HepG2 (cell line): ENCODE measurements around the gene PLXNA1. TPM values are rescaled to one million over a fixed set of nuclear protein-coding genes. Genes with fewer than 3 reads are reported as not detected.

ENCODE experiments used
- ATAC-seq: fragments of 200-7000 bp; cut with Tn5 transposase; 3 replicates; pipeline ENCODE4 v1.9.1; 2020; ENCODE audit warnings: mild to moderate bottlenecking, moderate library complexity
- BruUV-seq: library from RNA; stranded (reverse); fragments of 400-500 nt; replicated peaks from 2 replicates; lab custom pipeline; 2021; lab: Mats Ljungman, UMichigan
- CTCF ChIA-PET: fragments of 300-600 bp; formaldehyde crosslinking; extraction: SDS; loops from one replicate; lab custom pipeline; 2021; ENCODE audit warnings: low total read pairs, inconsistent platforms, low intra/inter-chr PET ratio; lab: Yijun Ruan, JAX
- POLR2A ChIA-PET: fragments of 350-600 bp; sonication (Branson Sonifier 250); formaldehyde crosslinking; loops from one replicate; lab custom pipeline; 2020; ENCODE audit warnings: antibody characterized with exemption, inconsistent platforms; lab: Yijun Ruan, JAX
- DNase-seq: peaks from one replicate; pipeline ENCODE4 v3.0.0-alpha.2; 2015; ENCODE audit warnings: low spot score
- FAIRE-seq: peaks from 3 replicates; lab custom pipeline; 2011; peaks lifted over from hg19 to GRCh38; lab: Jason Lieb, UNC
- H2AFZ ChIP-seq: one replicate; pipeline ENCODE4 v1.6.1; 2011; ENCODE audit warnings: low read length, inconsistent platforms
- H3K27ac ChIP-seq: fragments of 300-600 bp; 3 replicates; pipeline ENCODE4 v1.8.0; 2011; ENCODE audit warnings: mixed run types, mild to moderate bottlenecking, mixed read lengths, low read length, inconsistent platforms; ENCODE audit not compliant: insufficient read depth; ENCODE audit errors: extremely low read length
- H3K27me3 ChIP-seq, 2 experiments: fragments of 200-600 bp in 1 of 2; 2 replicates in 1 of 2; 3 replicates in 1 of 2; pipeline versions ENCODE4 v1.6.0 to v1.8.0; 2011; ENCODE audit warnings: low read length in 2 of 2, mild to moderate bottlenecking in 2 of 2, moderate library complexity in 2 of 2, inconsistent platforms in 1 of 2; ENCODE audit not compliant: insufficient read depth in 2 of 2, control insufficient read depth in 1 of 2
- H3K36me3 ChIP-seq, 2 experiments: fragments of 200-600 bp in 1 of 2; replicated peaks in 1 of 2; 2 replicates in 1 of 2; 3 replicates in 1 of 2; pipeline versions ENCODE4 v1.5.1 to v1.8.0; 2011; ENCODE audit warnings: low read length in 2 of 2, inconsistent platforms in 1 of 2; ENCODE audit not compliant: insufficient read depth in 2 of 2, control insufficient read depth in 1 of 2
- H3K4me1 ChIP-seq: 2 replicates; pipeline ENCODE4 v1.5.1; 2012; ENCODE audit warnings: low read length, inconsistent platforms; ENCODE audit not compliant: insufficient read depth
- H3K4me2 ChIP-seq: 2 replicates; pipeline ENCODE4 v1.6.0; 2011; ENCODE audit warnings: low read depth, low read length, inconsistent platforms
- H3K4me3 ChIP-seq, 3 experiments: fragments of 200-600 bp in 1 of 3; sonication (generic), shearing (Covaris generic) in 1 of 3; replicated peaks in 1 of 3; 2 replicates each; pipeline ENCODE4 v1.5.1; 2011 to 2016; ENCODE audit warnings: low read length in 3 of 3, inconsistent platforms in 2 of 3, low read depth in 2 of 3, mild to moderate bottlenecking in 2 of 3, control low read depth in 1 of 3, mixed read lengths in 1 of 3; ENCODE audit not compliant: insufficient read depth in 1 of 3
- H3K79me2 ChIP-seq: one replicate; pipeline ENCODE4 v1.6.1; 2011; ENCODE audit warnings: low read length, inconsistent platforms; ENCODE audit not compliant: insufficient read depth
- H3K9ac ChIP-seq: 2 replicates; pipeline ENCODE4 v1.6.0; 2011; ENCODE audit warnings: mild to moderate bottlenecking, low read depth, low read length, inconsistent platforms; ENCODE audit not compliant: insufficient read depth
- H3K9me3 ChIP-seq: 2 replicates; pipeline ENCODE4 v1.5.1; 2012; ENCODE audit warnings: mild to moderate bottlenecking, low read length
- H4K20me1 ChIP-seq: 2 replicates; pipeline ENCODE4 v1.6.0; 2011; ENCODE audit warnings: inconsistent platforms, mild to moderate bottlenecking, low read length, moderate library complexity; ENCODE audit not compliant: insufficient read depth
- MBD4 ChIP-seq: IDR thresholded peaks from 2 replicates; pipeline ENCODE4 v1.6.1; 2012; ENCODE audit warnings: low read length, inconsistent platforms, borderline replicate concordance
- TARDBP ChIP-seq: sonication (generic); formaldehyde crosslinking; IDR thresholded peaks from 2 replicates; pipeline ENCODE4 v1.8.0; 2022; ENCODE audit warnings: mild to moderate bottlenecking, missing genetic modification reagents
- THAP9 ChIP-seq: sonication (generic); formaldehyde crosslinking; IDR thresholded peaks from 2 replicates; pipeline ENCODE4; 2020; ENCODE audit warnings: missing genetic modification reagents, mild to moderate bottlenecking, borderline replicate concordance
- ZFP91 ChIP-seq: sonication (generic); formaldehyde crosslinking; IDR thresholded peaks from 2 replicates; pipeline ENCODE4 v1.9.0; 2022; ENCODE audit warnings: missing genetic modification reagents, mild to moderate bottlenecking, borderline replicate concordance
- ZHX1 ChIP-seq: sonication (generic); formaldehyde crosslinking; IDR thresholded peaks from 2 replicates; pipeline ENCODE4 v1.8.1; 2022; ENCODE audit warnings: low read depth, mild to moderate bottlenecking, missing genetic modification reagents
- ZHX2 ChIP-seq, 2 experiments: sonication (generic) in 1 of 2; formaldehyde crosslinking in 1 of 2; IDR thresholded peaks; 2 replicates each; pipeline versions ENCODE4 v1.6.1 to v1.9.0; 2014 to 2022; ENCODE audit warnings: antibody characterized with exemption in 1 of 2, borderline replicate concordance in 1 of 2, inconsistent platforms in 1 of 2, low read depth in 1 of 2, missing genetic modification reagents in 1 of 2
- ZNF569 ChIP-seq: sonication (generic); formaldehyde crosslinking; IDR thresholded peaks from 2 replicates; pipeline ENCODE4 v1.5.0; 2020; ENCODE audit warnings: mild to moderate bottlenecking, missing genetic modification reagents, moderate library complexity, borderline replicate concordance
- WGBS: methylation state at CpG from one replicate; pipeline ENCODE4 v1.1.6; 2017; ENCODE audit warnings: low lambda C conversion rate; 5-methylcytosine and 5-hydroxymethylcytosine counted together
- in situ Hi-C: cut with HindIII; loops from 2 replicates; pipeline ENCODE4 v1.10.0; 2017; ENCODE audit warnings: low pct_unique_long_range_greater_than_20kb; ENCODE audit not compliant: extremely low pct_ligation_motif_present
- intact Hi-C: fragments of 100-400 bp; cut with micrococcal nuclease; formaldehyde crosslinking; loops from one replicate; pipeline ENCODE4 v1.10.0; 2022; ENCODE audit not compliant: unreplicated experiment
- polyA plus RNA-seq, 8 experiments: library from polyadenylated mRNA; depleted of rRNA in 3 of 8; stranded (reverse) in 7 of 8; unstranded in 1 of 8; fragments of >200 nt; fragmentation: Illumina TruSeq in 4 of 8; extraction: Trizol in 4 of 8; gene quantifications; 2 replicates each; pipeline versions ENCODE4 v1.2.1 to v1.2.3, GENCODE V29; 2011 to 2016; ENCODE audit warnings: low read depth in 4 of 8, missing spikeins in 1 of 8, mixed read lengths in 1 of 8; ENCODE audit not compliant: insufficient read depth in 1 of 8
- total RNA-seq, 5 experiments: library from RNA; depleted of rRNA; stranded (reverse); fragments of >200 nt; fragmentation: Illumina TruSeq; extraction: Trizol; gene quantifications; 2 replicates each; pipeline ENCODE4 v1.2.3, GENCODE V29; 2016; ENCODE audit warnings: low read depth in 1 of 5

The PLXNA1 gene
- total and polyA plus RNA-seq, 2 of the 13 experiments (the other 11 are each of a cell fraction or from before 2014, with no cell fraction given) = 16.6 to 18.2 TPM

GRCh38 chr3:126959921-126960603 is 22.9 kb upstream of the PLXNA1 start:
- intact Hi-C loops = loop anchor here (1.0 kb wide), 1 partner anchor 208 kb away; no protein-coding TSS in a partner anchor
- TF ChIP-seq TARDBP (CRISPR knock-in tag) = no peak
- TF ChIP-seq THAP9 (CRISPR knock-in tag) = no peak
- no peak for TF ChIP-seq MBD4
- 0 out of 2 replicates have a peak, but pooled peaks have one; percentile 22 for TF ChIP-seq ZFP91 (CRISPR knock-in tag)
- no peak for TF ChIP-seq ZNF569 (CRISPR knock-in tag)
- TF ChIP-seq ZHX2 (IDR thresholded peaks at IDR 0.05; ENCODE audit: low read depth) = no peak
- TF ChIP-seq ZHX2 (CRISPR knock-in tag; IDR thresholded peaks at IDR 0.05; ENCODE audit: borderline replicate concordance) = no peak
- no peak for TF ChIP-seq ZHX1

More at GRCh38 chr3:126959921-126960603, 22.9 kb upstream of the PLXNA1 start:
- no peaks in the 10 kb centered on the region for H3K27me3 ChIP-seq
- no peak overlapping the region for H3K9ac ChIP-seq
- FAIRE-seq (no peak), ATAC-seq (peak; percentile 57), DNase-seq (peak; percentile 64)
- ChIA-PET CTCF (interaction anchor here (0.7 kb wide), 1 partner anchor 207 kb away, joined by 3 read pairs; no protein-coding TSS in a partner anchor), POLR2A (no interaction called here)
- 53% methylated on average over 12 of the region's 17 CpGs for WGBS
- peaks cover 30% of the 10 kb centered on the region for H3K4me1 ChIP-seq
- H2AFZ ChIP-seq = no peak overlapping the region
- no peaks in the 10 kb centered on the region for H3K9me3 ChIP-seq
- no peak overlapping the region for H3K4me3 ChIP-seq
- H3K79me2 ChIP-seq = no peaks in the 10 kb centered on the region
- H3K36me3 ChIP-seq = 0 out of 5 replicates have a peak, but pooled peaks cover 0 to 2% of the 10 kb centered on the region in 2 experiments
- in situ Hi-C loops = loop anchor here (5.0 kb wide), 1 partner anchor 208 kb away; no protein-coding TSS in a partner anchor
- H3K27ac ChIP-seq = no peak overlapping the region
- BruUV-seq = no TSS peak
- no peaks in the 10 kb centered on the region for H4K20me1 ChIP-seq
- no peak overlapping the region for H3K4me2 ChIP-seq
